ENCODE results near the gene MADCAM1. TPM values are rescaled to one million over a fixed set of nuclear protein-coding genes. Genes with fewer than 3 reads are reported as not detected.
A peak's percentile ranks its signal among the peaks of the same experiment; 100 is the strongest.
"Not testable (repeated sequence)": the region's sequence is repeated elsewhere in the genome, so short reads cannot be mapped to it uniquely, and the experiment has no call there.

The MADCAM1 gene
- total RNA-seq, 2 donors from 2014 or later: 0.24 to 0.41 TPM

- ATAC-seq: no peak
- intact Hi-C loops (cut with DNase I): no loop called here
- DNase-seq: no peak
These were observed 32.6 kb upstream of the MADCAM1 start for GRCh38 chr19:463483-464207.

GRCh38 chr19:464208-464545, 32.1 kb upstream of the MADCAM1 start:
- intact Hi-C loops (cut with DNase I): no loop called here
- DNase-seq: no peak

GRCh38 chr19:465056-465816, 31.1 kb upstream of the MADCAM1 start:
- intact Hi-C loops (cut with DNase I): no loop called here
- ATAC-seq (no peak), DNase-seq (no peak)

More at GRCh38 chr19:464208-464545, 32.1 kb upstream of the MADCAM1 start:
- ATAC-seq: no peak

GRCh38 chr19:467554-467953, 28.7 kb upstream of the MADCAM1 start:
- DNase-seq (no peak), ATAC-seq (no peak)
- intact Hi-C loops (cut with DNase I): no loop called here

- no peak for DNase-seq
- no peak for ATAC-seq
- intact Hi-C loops (cut with DNase I): no loop called here
These were observed 27.6 kb upstream of the MADCAM1 start for GRCh38 chr19:468587-469256.

GRCh38 chr19:469833-470232, 26.5 kb upstream of the MADCAM1 start:
- intact Hi-C loops (cut with DNase I): no loop called here
- no peak for ATAC-seq
- no peak for DNase-seq

- DNase-seq (no peak), ATAC-seq (no peak)
- intact Hi-C loops (cut with DNase I): no loop called here
These were observed 25.6 kb upstream of the MADCAM1 start for GRCh38 chr19:470701-471100.

- intact Hi-C loops (cut with DNase I): no loop called here
- ATAC-seq (no peak), DNase-seq (no peak)
These were observed 24.1 kb upstream of the MADCAM1 start for GRCh38 chr19:472005-472858.

GRCh38 chr19:474126-475078, 21.9 kb upstream of the MADCAM1 start:
- intact Hi-C loops (cut with DNase I): no loop called here
- ATAC-seq: peak; percentile 30 to 36
- DNase-seq: no peak

GRCh38 chr19:475360-475759, 20.9 kb upstream of the MADCAM1 start:
- DNase-seq (peak; percentile 10), ATAC-seq (no peak)
- intact Hi-C loops (cut with DNase I): no loop called here

- intact Hi-C loops (cut with DNase I): no loop called here
- ATAC-seq (no peak), DNase-seq (peak; percentile 14)
These were observed 17.9 kb upstream of the MADCAM1 start for GRCh38 chr19:478236-478903.

- DNase-seq (no peak), ATAC-seq (no peak)
- intact Hi-C loops (cut with DNase I): no loop called here
These were observed 17.3 kb upstream of the MADCAM1 start for GRCh38 chr19:478976-479375.

- intact Hi-C loops (cut with DNase I): no loop called here
- peak; percentile 91 for DNase-seq
- ATAC-seq: peak; percentile 89 to 95
These were observed 16.1 kb upstream of the MADCAM1 start for GRCh38 chr19:480016-480855.

- DNase-seq; intact Hi-C loops (cut with DNase I); ATAC-seq: not testable (repeated sequence)
These were observed 15.2 kb upstream of the MADCAM1 start for GRCh38 chr19:481100-481499.

- ATAC-seq (no peak), DNase-seq (peak; percentile 15)
- intact Hi-C loops (cut with DNase I): no loop called here
These were observed 13.9 kb upstream of the MADCAM1 start for GRCh38 chr19:482186-483041.
